HCT116 (cell line): ENCODE results near the gene TSPAN14. TPM values are rescaled to one million over a fixed set of nuclear protein-coding genes. Genes with fewer than 3 reads are reported as not detected.

Experiments
- ATAC-seq: fragments of 200-7000 bp; cut with Tn5 transposase; 2 replicates; pipeline ENCODE4 v1.9.1; 2020; ENCODE audit warnings: mild to moderate bottlenecking, moderate library complexity
- BruUV-seq: library from RNA; stranded (reverse); fragments of 400-500 nt; replicated peaks from 2 replicates; lab custom pipeline; 2021; lab: Mats Ljungman, UMichigan
- CTCF ChIA-PET: fragments of 300-600 bp; sonication (Branson Sonifier 250); formaldehyde crosslinking; loops from one replicate; lab custom pipeline; 2021; ENCODE audit warnings: antibody characterized with exemption; lab: Charles Lee
- POLR2A ChIA-PET: fragments of 300-600, 350-600 bp; sonication (Branson Sonifier 250); formaldehyde crosslinking; loops from one replicate; lab custom pipeline; 2021; ENCODE audit warnings: antibody characterized with exemption; lab: Charles Lee
- RAD21 ChIA-PET, 2 experiments: fragments of 300-600 bp; sonication (Branson Sonifier 250); formaldehyde crosslinking; loops; one replicate each; lab custom pipeline; 2023; ENCODE audit warnings: low total read pairs in 2 of 2; ENCODE audit not compliant: uncharacterized antibody in 2 of 2, unreplicated experiment in 2 of 2, low non-redundant PET in 1 of 2; lab: Charles Lee
- DNase-seq: peaks from one replicate; pipeline ENCODE4 v3.0.0-alpha.2; 2010; ENCODE audit warnings: low read depth, low spot score
- H2AFZ ChIP-seq: fragments of 200-600 bp; shearing (Covaris generic), sonication (generic); 2 replicates; pipeline ENCODE4 v1.6.1; 2017; ENCODE audit warnings: low read depth, mixed run types, mixed read lengths, antibody characterized with exemption, low read length; ENCODE audit not compliant: poor library complexity, severe bottlenecking
- H3K27ac ChIP-seq: 2 replicates; pipeline ENCODE4 v1.5.1; 2012; ENCODE audit warnings: low read depth, low read length
- H3K27me3 ChIP-seq: fragments of 200-600 bp; sonication (generic); 2 replicates; pipeline ENCODE4 v1.6.1; 2016; ENCODE audit warnings: mixed run types, low read length, mixed read lengths; ENCODE audit not compliant: insufficient read depth
- H3K36me3 ChIP-seq, 2 experiments: fragments of 200-500 bp in 1 of 2; fragments of 200-600 bp in 1 of 2; sonication (Bioruptor generic) in 1 of 2; sonication (generic) in 1 of 2; 2 replicates each; pipeline versions ENCODE4 v1.5.1 to v1.6.1; 2014 to 2016; ENCODE audit warnings: low read length in 2 of 2, inconsistent platforms in 1 of 2, mixed read lengths in 1 of 2, mixed run types in 1 of 2; ENCODE audit not compliant: insufficient read depth in 2 of 2, control insufficient read depth in 1 of 2
- H3K4me1 ChIP-seq, 2 experiments: fragments of 200-600 bp in 1 of 2; sonication (generic) in 1 of 2; 2 replicates each; pipeline versions ENCODE4 v1.5.1 to v1.6.1; 2012 to 2017; ENCODE audit warnings: low read length in 2 of 2, inconsistent platforms in 1 of 2, mild to moderate bottlenecking in 1 of 2, mixed read lengths in 1 of 2, mixed run types in 1 of 2, moderate library complexity in 1 of 2; ENCODE audit not compliant: insufficient read depth in 2 of 2, control insufficient read depth in 1 of 2
- H3K4me2 ChIP-seq: fragments of 200-600 bp; sonication (generic); 2 replicates; pipeline ENCODE4 v1.6.1; 2017; ENCODE audit warnings: mixed run types, low read length, mixed read lengths
- H3K4me3 ChIP-seq, 2 experiments: fragments of 200-600 bp in 1 of 2; sonication (generic) in 1 of 2; replicated peaks in 1 of 2; 2 replicates each; pipeline ENCODE4 v1.5.1; 2011 to 2016; ENCODE audit warnings: low read length in 2 of 2, control low read depth in 1 of 2, low read depth in 1 of 2, mild to moderate bottlenecking in 1 of 2, mixed read lengths in 1 of 2, mixed run types in 1 of 2
- H3K79me2 ChIP-seq: fragments of 200-600 bp; sonication (generic); 2 replicates; pipeline ENCODE4 v1.6.1; 2017; ENCODE audit warnings: mild to moderate bottlenecking, mixed run types, low read length, moderate library complexity, mixed read lengths; ENCODE audit not compliant: insufficient read depth
- H3K9ac ChIP-seq: fragments of 200-600 bp; sonication (generic); 2 replicates; pipeline ENCODE4 v1.6.1; 2016; ENCODE audit warnings: low read length, mixed read lengths
- H3K9me2 ChIP-seq: fragments of 200-600 bp; sonication (generic), shearing (Covaris generic); 2 replicates; pipeline ENCODE4 v1.6.1; 2017; ENCODE audit warnings: mixed run types, mild to moderate bottlenecking, moderate library complexity; ENCODE audit not compliant: insufficient read depth
- H3K9me3 ChIP-seq, 2 experiments: fragments of 200-500 bp in 1 of 2; fragments of 200-600 bp in 1 of 2; sonication (Bioruptor generic) in 1 of 2; sonication (generic) in 1 of 2; 2 replicates each; pipeline ENCODE4 v1.6.1; 2014 to 2017; ENCODE audit warnings: low read length in 2 of 2, mixed read lengths in 2 of 2, inconsistent platforms in 1 of 2, low read depth in 1 of 2, mild to moderate bottlenecking in 1 of 2, mixed run types in 1 of 2, moderate library complexity in 1 of 2; ENCODE audit not compliant: control insufficient read depth in 1 of 2, insufficient read depth in 1 of 2
- H4K20me1 ChIP-seq: fragments of 200-600 bp; sonication (generic), shearing (Covaris generic); 2 replicates; pipeline ENCODE4 v1.6.1; 2017; ENCODE audit warnings: mixed run types, mild to moderate bottlenecking, moderate library complexity; ENCODE audit not compliant: insufficient read depth
- ATF3 ChIP-seq: IDR thresholded peaks from 2 replicates; pipeline ENCODE4 v1.6.1; 2012
- CEBPB ChIP-seq: IDR thresholded peaks from 2 replicates; pipeline ENCODE4 v1.6.1; 2012; ENCODE audit warnings: low read depth
- CTCF ChIP-seq, 3 experiments: fragments of 200-600 bp in 1 of 3; sonication (generic) in 1 of 3; IDR thresholded peaks in 2 of 3; conservative IDR thresholded peaks in 1 of 3; 2 replicates each; pipeline ENCODE4 v1.5.1; 2012 to 2017; ENCODE audit warnings: low read depth in 2 of 3, low read length in 2 of 3, antibody characterized with exemption in 1 of 3, borderline replicate concordance in 1 of 3, control low read depth in 1 of 3, mild to moderate bottlenecking in 1 of 3, mixed read lengths in 1 of 3, mixed run types in 1 of 3, moderate library complexity in 1 of 3; ENCODE audit not compliant: insufficient read depth in 1 of 3
- EGR1 ChIP-seq: IDR thresholded peaks from 2 replicates; pipeline ENCODE4 v1.6.1; 2012; ENCODE audit warnings: low read depth
- ELF1 ChIP-seq: IDR thresholded peaks from 2 replicates; pipeline ENCODE4 v1.6.1; 2012; ENCODE audit warnings: low read depth, borderline replicate concordance
- EZH2 ChIP-seq: fragments of 200-600 bp; sonication (generic); IDR thresholded peaks from 2 replicates; pipeline ENCODE4 v1.6.1; 2017; ENCODE audit warnings: antibody characterized with exemption, mixed run types
- EZH2phosphoT487 ChIP-seq: fragments of 200-600 bp; IDR thresholded peaks from 2 replicates; pipeline ENCODE4 v1.6.1; 2018; ENCODE audit warnings: antibody characterized with exemption, borderline replicate concordance
- FOSL1 ChIP-seq: IDR thresholded peaks from 2 replicates; pipeline ENCODE4 v1.6.1; 2012; ENCODE audit warnings: low read depth
- JUND ChIP-seq: IDR thresholded peaks from 2 replicates; pipeline ENCODE4 v1.6.1; 2012
- MAX ChIP-seq: IDR thresholded peaks from 2 replicates; pipeline ENCODE4 v1.6.1; 2012
- POLR2A ChIP-seq: IDR thresholded peaks from 2 replicates; pipeline ENCODE4 v1.7.0; 2011; ENCODE audit warnings: borderline replicate concordance; ENCODE audit not compliant: insufficient read depth, insufficient read length; ENCODE audit errors: extremely low read depth
- SIN3A ChIP-seq: IDR thresholded peaks from 2 replicates; pipeline ENCODE4 v1.6.1; 2012; ENCODE audit warnings: low read depth
- SRF ChIP-seq: IDR thresholded peaks from 2 replicates; pipeline ENCODE4 v1.6.1; 2012; ENCODE audit warnings: low read depth
- TCF7L2 ChIP-seq: IDR thresholded peaks from 2 replicates; pipeline ENCODE4 v1.7.0; 2011; ENCODE audit warnings: borderline replicate concordance, inconsistent platforms; ENCODE audit not compliant: insufficient read depth, insufficient read length; ENCODE audit errors: extremely low read depth
- YY1 ChIP-seq: IDR thresholded peaks from 2 replicates; pipeline ENCODE4 v1.6.1; 2011; ENCODE audit warnings: low read length, low read depth, moderate library complexity, mild to moderate bottlenecking; ENCODE audit not compliant: insufficient replicate concordance; ENCODE audit errors: extremely low read depth
- ZBTB33 ChIP-seq: IDR thresholded peaks from 2 replicates; pipeline ENCODE4 v1.6.1; 2011; ENCODE audit warnings: mild to moderate bottlenecking, low read length, moderate library complexity; ENCODE audit not compliant: insufficient replicate concordance; ENCODE audit errors: extremely low read depth
- ZFX ChIP-seq: fragments of 450-650 bp; IDR thresholded peaks from 2 replicates; pipeline ENCODE4 v1.6.1; 2017
- intact Hi-C: fragments of 100-400 bp; cut with micrococcal nuclease; formaldehyde crosslinking; loops from 2 replicates; pipeline ENCODE4 v1.10.0; 2022
- total RNA-seq: library from RNA; stranded (reverse); gene quantifications from one replicate; pipeline ENCODE4 v1.2.1, GENCODE V29; 2021; ENCODE audit not compliant: unreplicated experiment

Gene TSPAN14
- total RNA-seq, 1 experiment from 2014 or later, result 86.8 TPM

GRCh38 chr10:80579181-80579763, 125.2 kb downstream of the TSPAN14 start:
- H3K9ac ChIP-seq, result no peak overlapping the region
- H3K27ac ChIP-seq, result no peak overlapping the region
- CTCF ChIA-PET, result no interaction called here
- H3K4me1 ChIP-seq, result no peaks in the 10 kb centered on the region
- BruUV-seq, result no TSS peak
- RAD21 ChIA-PET, result no interaction called here
- ATAC-seq (no peak), DNase-seq (no peak)
- H3K9me2 ChIP-seq, result no peaks in the 10 kb centered on the region
- no peak overlapping the region for H3K4me3 ChIP-seq
- H3K79me2 ChIP-seq, result no peaks in the 10 kb centered on the region
- POLR2A ChIA-PET, result no interaction called here
- no peaks in the 10 kb centered on the region for H4K20me1 ChIP-seq
- intact Hi-C loops, result no loop called here
- no peak overlapping the region for H3K4me2 ChIP-seq
- no peaks in the 10 kb centered on the region for H3K36me3 ChIP-seq
- TF ChIP-seq SRF, result no peak
- TF ChIP-seq FOSL1, result no peak
- no peak for TF ChIP-seq ZBTB33
- no peak for TF ChIP-seq JUND
- TF ChIP-seq YY1, result no peak
- no peak for TF ChIP-seq EZH2phosphoT487
- TF ChIP-seq ATF3, result no peak
- no peak for TF ChIP-seq TCF7L2
- no peak for TF ChIP-seq ZFX
- TF ChIP-seq ELF1, result no peak
- no peak for TF ChIP-seq EGR1
- TF ChIP-seq POLR2A, result no peak
- no peak for TF ChIP-seq MAX
- no peak for TF ChIP-seq EZH2
- TF ChIP-seq CTCF (IDR thresholded peaks at IDR 0.05 in 2 of 3, conservative IDR thresholded peaks at IDR 0.05 in 1 of 3; ENCODE audit: borderline replicate concordance in 1 of 3, insufficient read depth in 1 of 3, low read depth in 2 of 3, low read length in 2 of 3), result no peak
- TF ChIP-seq SIN3A, result no peak
- TF ChIP-seq CEBPB, result no peak
- H3K9me3 ChIP-seq, result no peaks in the 10 kb centered on the region
- no peak overlapping the region for H2AFZ ChIP-seq
- peaks cover 8% of the 10 kb centered on the region; the same call in 1 of the 2 replicates for H3K27me3 ChIP-seq
